ENCODE results near the gene QPCTL. TPM values are rescaled to one million over a fixed set of nuclear protein-coding genes. Genes with fewer than 3 reads are reported as not detected.
A peak's percentile ranks its signal among the peaks of the same experiment; 100 is the strongest.

Gene QPCTL
- total and polyA plus RNA-seq, 9 of the 15 experiments (the other 6 are each of a cell fraction or from before 2014, with no cell fraction given), result 0.99 to 31.3 (median 12.7) TPM

DNA sequence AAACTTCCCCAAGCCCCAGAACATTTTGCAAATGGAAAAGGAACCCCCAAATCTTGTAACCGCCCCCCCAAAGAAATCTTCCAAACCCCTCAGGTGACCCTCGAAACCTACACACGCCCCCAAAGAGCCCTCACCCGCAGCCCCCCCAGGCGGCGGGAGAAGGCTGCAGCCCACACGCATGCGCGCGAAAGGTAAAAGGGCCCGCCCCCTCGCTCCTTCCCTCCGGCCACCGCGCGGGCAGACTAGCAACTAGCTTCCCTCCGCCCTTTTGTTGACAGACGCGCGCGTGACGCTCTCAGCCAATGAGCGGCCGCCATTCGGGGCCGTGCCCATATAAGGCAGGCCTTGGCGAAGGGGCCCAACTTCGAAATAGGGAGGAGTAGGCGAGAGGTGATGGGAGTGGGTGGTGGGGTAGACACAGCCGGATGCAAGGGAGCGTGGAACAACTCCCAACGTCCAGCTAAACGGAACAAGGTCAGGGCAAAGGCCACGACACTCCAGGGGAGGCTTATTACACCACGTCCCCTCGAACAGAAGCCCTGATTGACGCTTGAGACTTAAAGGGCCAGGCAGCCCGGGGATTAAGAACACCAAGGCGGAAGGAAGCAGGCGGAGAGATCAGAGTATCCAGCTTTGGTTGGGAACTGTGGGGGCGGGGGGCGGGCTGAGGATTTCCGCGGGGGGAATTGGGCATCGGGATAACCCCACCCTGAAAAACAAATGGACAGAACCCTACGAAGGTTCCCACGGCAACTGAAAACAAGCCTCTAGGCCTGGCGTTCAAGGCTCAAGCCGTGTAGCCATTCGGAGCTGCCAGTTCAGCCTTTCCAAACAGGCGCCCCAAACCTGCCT lies 24.9 kb downstream of the QPCTL start (continued):
- TF ChIP-seq ZNF436 (CRISPR knock-in tag; IDR thresholded peaks at IDR 0.05) (no peak), ADNP (tag; IDR thresholded peaks at IDR 0.05) (no peak), ZSCAN29 (IDR thresholded peaks at IDR 0.05) (no peak), IFI16 (CRISPR knock-in tag; IDR thresholded peaks at IDR 0.05) (no peak), AFF1 (IDR thresholded peaks at IDR 0.05; ENCODE audit: low read depth in 1 of 2, partially characterized antibody in 2 of 2) (peak; percentile 27 to 44), ZNF184 (CRISPR knock-in tag; IDR thresholded peaks at IDR 0.05) (no peak), ZBTB1 (CRISPR knock-in tag; IDR thresholded peaks at IDR 0.05; ENCODE audit: borderline replicate concordance, low read depth) (no peak), TFAM (CRISPR knock-in tag; conservative IDR thresholded peaks at IDR 0.05) (no peak), CCAR2 (IDR thresholded peaks at IDR 0.05; ENCODE audit: low read depth, low read length) (no peak), ESRRA (IDR thresholded peaks at IDR 0.05; ENCODE audit: borderline replicate concordance, low read depth) (peak; percentile 94), VEZF1 (CRISPR knock-in tag; IDR thresholded peaks at IDR 0.05) (peak; percentile 98), CREB1 (IDR thresholded peaks at IDR 0.05) (peak; percentile 75), CREB1 (CRISPR knock-in tag; IDR thresholded peaks at IDR 0.05) (peak; percentile 88), NR1H2 (CRISPR knock-in tag; IDR thresholded peaks at IDR 0.05) (no peak)
- TF ChIP-seq, protein P1, sequence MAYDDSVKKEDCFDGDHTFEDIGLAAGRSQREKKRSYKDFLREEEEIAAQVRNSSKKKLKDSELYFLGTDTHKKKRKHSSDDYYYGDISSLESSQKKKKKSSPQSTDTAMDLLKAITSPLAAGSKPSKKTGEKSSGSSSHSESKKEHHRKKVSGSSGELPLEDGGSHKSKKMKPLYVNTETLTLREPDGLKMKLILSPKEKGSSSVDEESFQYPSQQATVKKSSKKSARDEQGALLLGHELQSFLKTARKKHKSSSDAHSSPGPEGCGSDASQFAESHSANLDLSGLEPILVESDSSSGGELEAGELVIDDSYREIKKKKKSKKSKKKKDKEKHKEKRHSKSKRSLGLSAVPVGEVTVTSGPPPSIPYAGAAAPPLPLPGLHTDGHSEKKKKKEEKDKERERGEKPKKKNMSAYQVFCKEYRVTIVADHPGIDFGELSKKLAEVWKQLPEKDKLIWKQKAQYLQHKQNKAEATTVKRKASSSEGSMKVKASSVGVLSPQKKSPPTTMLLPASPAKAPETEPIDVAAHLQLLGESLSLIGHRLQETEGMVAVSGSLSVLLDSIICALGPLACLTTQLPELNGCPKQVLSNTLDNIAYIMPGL (CRISPR knock-in tag; IDR thresholded peaks at IDR 0.05), result no peak
- TF ChIP-seq, protein P2, sequence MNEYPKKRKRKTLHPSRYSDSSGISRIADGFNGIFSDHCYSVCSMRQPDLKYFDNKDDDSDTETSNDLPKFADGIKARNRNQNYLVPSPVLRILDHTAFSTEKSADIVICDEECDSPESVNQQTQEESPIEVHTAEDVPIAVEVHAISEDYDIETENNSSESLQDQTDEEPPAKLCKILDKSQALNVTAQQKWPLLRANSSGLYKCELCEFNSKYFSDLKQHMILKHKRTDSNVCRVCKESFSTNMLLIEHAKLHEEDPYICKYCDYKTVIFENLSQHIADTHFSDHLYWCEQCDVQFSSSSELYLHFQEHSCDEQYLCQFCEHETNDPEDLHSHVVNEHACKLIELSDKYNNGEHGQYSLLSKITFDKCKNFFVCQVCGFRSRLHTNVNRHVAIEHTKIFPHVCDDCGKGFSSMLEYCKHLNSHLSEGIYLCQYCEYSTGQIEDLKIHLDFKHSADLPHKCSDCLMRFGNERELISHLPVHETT (CRISPR knock-in tag; conservative IDR thresholded peaks at IDR 0.05 in 1 of 2, IDR thresholded peaks at IDR 0.05 in 1 of 2), result peak in 1 of 2 experiments; percentile 89; a peak in 2 of 4 replicates

Measured in K562 (cell line).